Mesendoderm (in vitro differentiated cells): ENCODE measurements around the gene DYNC1LI1.
A peak's percentile ranks its signal among the peaks of the same experiment; 100 is the strongest.

Source experiments
- DNase-seq: peaks from one replicate; pipeline ENCODE4 v3.0.0; 2013
- H2AK5ac ChIP-seq: 2 replicates; pipeline ENCODE4 v1.6.1; 2013; ENCODE audit warnings: low read length, inconsistent platforms
- H2BK120ac ChIP-seq: 2 replicates; pipeline ENCODE4 v1.6.1; 2013; ENCODE audit warnings: low read depth, mild to moderate bottlenecking, low read length, moderate library complexity, mixed read lengths
- H2BK15ac ChIP-seq: replicated peaks from 2 replicates; pipeline ENCODE4 v1.6.1; 2013; ENCODE audit warnings: low read depth, mild to moderate bottlenecking, moderate library complexity
- H2BK5ac ChIP-seq: 2 replicates; pipeline ENCODE4 v1.6.1; 2013; ENCODE audit warnings: low read length, inconsistent platforms
- H3K18ac ChIP-seq: 2 replicates; pipeline ENCODE4 v1.6.1; 2013; ENCODE audit warnings: mild to moderate bottlenecking, low read length, mixed read lengths
- H3K23ac ChIP-seq: one replicate; pipeline ENCODE4 v1.6.1; 2013; ENCODE audit warnings: low read length
- H3K27ac ChIP-seq: 2 replicates; pipeline ENCODE4 v1.5.1; 2013; ENCODE audit warnings: low read depth, mild to moderate bottlenecking, inconsistent platforms, low read length, moderate library complexity
- H3K27me3 ChIP-seq: 2 replicates; pipeline ENCODE4 v1.6.1; 2013; ENCODE audit warnings: low read length, control low read depth, mild to moderate bottlenecking, inconsistent platforms; ENCODE audit not compliant: insufficient read depth, poor library complexity
- H3K36me3 ChIP-seq: 2 replicates; pipeline ENCODE4 v1.6.1; 2013; ENCODE audit warnings: low read length, inconsistent platforms; ENCODE audit not compliant: control insufficient read depth, insufficient read depth
- H3K4ac ChIP-seq: one replicate; pipeline ENCODE4 v1.6.1; 2013; ENCODE audit warnings: low read depth, mild to moderate bottlenecking, low read length, moderate library complexity
- H3K4me1 ChIP-seq: 2 replicates; pipeline ENCODE4 v1.6.1; 2013; ENCODE audit warnings: low read depth, low read length, inconsistent platforms; ENCODE audit not compliant: control insufficient read depth
- H3K4me2 ChIP-seq: 2 replicates; pipeline ENCODE4 v1.6.1; 2013; ENCODE audit warnings: low read length
- H3K4me3 ChIP-seq: 2 replicates; pipeline ENCODE4 v1.5.1; 2013; ENCODE audit warnings: mild to moderate bottlenecking, low read length
- H3K56ac ChIP-seq: one replicate; pipeline ENCODE4 v1.6.1; 2013; ENCODE audit warnings: low read length
- H3K79me1 ChIP-seq: 2 replicates; pipeline ENCODE4 v1.6.1; 2013; ENCODE audit warnings: low read length, inconsistent platforms
- H3K79me2 ChIP-seq: 2 replicates; pipeline ENCODE4 v1.6.1; 2013; ENCODE audit warnings: mild to moderate bottlenecking, low read length; ENCODE audit not compliant: control insufficient read depth, insufficient read depth
- H3K9ac ChIP-seq: 2 replicates; pipeline ENCODE4 v1.6.1; 2013; ENCODE audit warnings: low read length, inconsistent platforms
- H4K5ac ChIP-seq: one replicate; pipeline ENCODE4 v1.6.1; 2013; ENCODE audit warnings: low read length
- H4K8ac ChIP-seq: one replicate; pipeline ENCODE4 v1.6.1; 2013; ENCODE audit warnings: low read depth, mild to moderate bottlenecking, control low read depth, low read length, moderate library complexity
- WGBS: extraction: QIAGEN DNeasy Blood & Tissue Kit; methylation state at CpG from one replicate; pipeline ENCODE4 v1.1.7; 2013; ENCODE audit warnings: low lambda C conversion rate, missing lambda C conversion rate; ENCODE audit not compliant: insufficient coverage; ENCODE audit errors: extremely low coverage; 5-methylcytosine and 5-hydroxymethylcytosine counted together

Gene DYNC1LI1

DNA sequence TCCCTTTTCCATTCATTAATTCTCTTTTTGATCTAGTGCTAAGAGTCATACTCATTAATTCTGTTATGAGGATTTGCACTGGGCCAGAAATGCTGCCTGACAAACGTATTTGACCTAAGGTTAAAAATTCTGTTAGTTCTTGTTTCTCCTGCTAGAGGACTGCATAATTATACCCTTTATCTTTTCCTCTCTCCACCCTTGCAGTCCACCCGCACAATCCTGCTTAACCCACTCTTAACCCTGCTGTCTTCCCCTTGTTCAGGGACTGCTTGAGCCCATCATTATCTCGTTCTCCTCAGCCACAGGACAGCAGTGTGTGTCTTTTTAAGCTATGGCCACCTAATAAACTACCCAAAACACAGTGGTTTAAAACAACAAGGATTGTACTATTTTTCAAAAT is 31.1 kb upstream of the DYNC1LI1 start:
- Histone ChIP-seq H3K36me3 (no peaks in the 10 kb centered on the region), H3K27me3 (no peaks in the 10 kb centered on the region), H2BK15ac (no peak overlapping the region), H2BK120ac (no peak overlapping the region), H3K23ac (no peak overlapping the region), H3K9ac (no peak overlapping the region), H4K8ac (no peak overlapping the region), H3K79me1 (no peaks in the 10 kb centered on the region), H3K4me1 (peaks cover 15% of the 10 kb centered on the region), H3K4me2 (no peak overlapping the region), H2AK5ac (no peak overlapping the region), H3K4me3 (no peak overlapping the region), H3K27ac (no peak overlapping the region), H4K5ac (no peak overlapping the region), H3K4ac (no peak overlapping the region), H3K56ac (no peak overlapping the region), H3K79me2 (no peaks in the 10 kb centered on the region), H3K18ac (no peak overlapping the region), H2BK5ac (no peak overlapping the region)
- no CpG with 5 or more reads among the region's 3 CpGs for WGBS
- no peak for DNase-seq

GRCh38 chr3:32597656-32598055 is 27.0 kb upstream of the DYNC1LI1 start:
- Histone ChIP-seq H2AK5ac (no peak overlapping the region), H3K18ac (no peak overlapping the region), H3K27ac (no peak overlapping the region), H3K4me1 (peaks cover 17% of the 10 kb centered on the region), H3K4me2 (no peak overlapping the region), H3K4me3 (no peak overlapping the region), H3K23ac (no peak overlapping the region), H3K56ac (no peak overlapping the region), H3K27me3 (no peaks in the 10 kb centered on the region), H2BK5ac (no peak overlapping the region), H3K36me3 (no peaks in the 10 kb centered on the region), H2BK120ac (no peak overlapping the region), H3K79me2 (no peaks in the 10 kb centered on the region), H2BK15ac (no peak overlapping the region), H4K5ac (no peak overlapping the region), H4K8ac (no peak overlapping the region), H3K79me1 (no peaks in the 10 kb centered on the region), H3K4ac (no peak overlapping the region), H3K9ac (no peak overlapping the region)
- DNase-seq: peak; percentile 68
- no CpG with 5 or more reads among the region's 2 CpGs for WGBS

GRCh38 chr3:32596909-32597369 is 26.3 kb upstream of the DYNC1LI1 start:
- Histone ChIP-seq H3K23ac (no peak overlapping the region), H3K4me3 (no peak overlapping the region), H4K5ac (no peak overlapping the region), H3K56ac (no peak overlapping the region), H2BK15ac (peak overlapping the region; percentile 47), H2BK120ac (no peak overlapping the region), H3K79me1 (no peaks in the 10 kb centered on the region), H2AK5ac (no peak overlapping the region), H3K18ac (no peak overlapping the region), H3K4me2 (no peak overlapping the region), H3K9ac (no peak overlapping the region), H3K4me1 (peaks cover 13% of the 10 kb centered on the region), H3K79me2 (no peaks in the 10 kb centered on the region), H3K36me3 (no peaks in the 10 kb centered on the region), H3K27me3 (no peaks in the 10 kb centered on the region), H4K8ac (no peak overlapping the region), H3K4ac (no peak overlapping the region), H2BK5ac (no peak overlapping the region), H3K27ac (no peak overlapping the region)
- WGBS: no CpG with 5 or more reads among the region's 8 CpGs
- no peak for DNase-seq

GRCh38 chr3:32596282-32596908 is 25.7 kb upstream of the DYNC1LI1 start:
- no peaks in the 10 kb centered on the region for H3K79me1 ChIP-seq
- no peak overlapping the region for H2BK120ac ChIP-seq
- no peak overlapping the region for H3K4me3 ChIP-seq
- no peak overlapping the region for H3K23ac ChIP-seq
- H3K4ac ChIP-seq: no peak overlapping the region
- H3K36me3 ChIP-seq: no peaks in the 10 kb centered on the region
- no peaks in the 10 kb centered on the region for H3K79me2 ChIP-seq
- H3K4me2 ChIP-seq: no peak overlapping the region
- H4K8ac ChIP-seq: no peak overlapping the region
- H4K5ac ChIP-seq: no peak overlapping the region
- no peak overlapping the region for H3K18ac ChIP-seq
- no peak overlapping the region for H3K27ac ChIP-seq
- H3K9ac ChIP-seq: no peak overlapping the region
- no peak for DNase-seq
- peaks cover 13% of the 10 kb centered on the region for H3K4me1 ChIP-seq
- peak overlapping the region; percentile 47 for H2BK15ac ChIP-seq
- WGBS: no CpG with 5 or more reads among the region's 4 CpGs
- no peak overlapping the region for H2BK5ac ChIP-seq
- no peak overlapping the region for H3K56ac ChIP-seq
- H3K27me3 ChIP-seq: no peaks in the 10 kb centered on the region
- H2AK5ac ChIP-seq: no peak overlapping the region

DNA sequence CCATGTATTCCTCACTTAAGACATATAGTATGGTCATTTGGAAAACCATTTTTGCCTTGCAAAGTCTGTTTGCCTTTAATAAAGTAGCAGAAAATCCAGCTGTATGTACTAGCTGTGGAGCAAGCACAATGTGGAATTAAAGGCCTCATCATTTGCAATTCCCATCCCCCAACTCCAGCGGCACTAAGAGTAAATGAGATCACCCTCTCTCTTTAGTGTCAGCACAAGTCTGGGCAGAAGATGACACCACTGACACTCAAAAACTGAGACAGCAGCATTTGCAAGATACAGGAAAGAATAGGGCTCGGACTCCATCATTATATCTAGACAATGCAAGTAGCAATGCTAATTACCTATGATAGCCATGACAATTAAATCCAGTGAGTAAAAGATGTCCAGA is 24.7 kb upstream of the DYNC1LI1 start:
- peak; percentile 52 for DNase-seq
- H3K23ac ChIP-seq: no peak overlapping the region
- H3K18ac ChIP-seq: no peak overlapping the region
- no peak overlapping the region for H3K56ac ChIP-seq
- WGBS: no CpG with 5 or more reads among the region's 2 CpGs
- H2BK15ac ChIP-seq: no peak overlapping the region
- no peak overlapping the region for H2AK5ac ChIP-seq
- H3K4me3 ChIP-seq: no peak overlapping the region
- no peak overlapping the region for H3K4me2 ChIP-seq
- no peak overlapping the region for H3K4ac ChIP-seq
- no peak overlapping the region for H3K9ac ChIP-seq
- no peaks in the 10 kb centered on the region for H3K79me1 ChIP-seq
- no peaks in the 10 kb centered on the region for H3K79me2 ChIP-seq
- no peak overlapping the region for H4K8ac ChIP-seq
- H4K5ac ChIP-seq: no peak overlapping the region
- H2BK120ac ChIP-seq: no peak overlapping the region
- H2BK5ac ChIP-seq: no peak overlapping the region
- no peak overlapping the region for H3K27ac ChIP-seq
- H3K36me3 ChIP-seq: no peaks in the 10 kb centered on the region
- no peaks in the 10 kb centered on the region for H3K27me3 ChIP-seq
- H3K4me1 ChIP-seq: peaks cover 13% of the 10 kb centered on the region
